ENCODE data around the gene RPL35A. TPM values are rescaled to one million over a fixed set of nuclear protein-coding genes. Genes with fewer than 3 reads are reported as not detected.

Gene RPL35A
- total and polyA plus RNA-seq, 9 of the 15 experiments (the other 6 are each of a cell fraction or from before 2014, with no cell fraction given): 1,475 to 2,942 (median 2,367) TPM

DNA sequence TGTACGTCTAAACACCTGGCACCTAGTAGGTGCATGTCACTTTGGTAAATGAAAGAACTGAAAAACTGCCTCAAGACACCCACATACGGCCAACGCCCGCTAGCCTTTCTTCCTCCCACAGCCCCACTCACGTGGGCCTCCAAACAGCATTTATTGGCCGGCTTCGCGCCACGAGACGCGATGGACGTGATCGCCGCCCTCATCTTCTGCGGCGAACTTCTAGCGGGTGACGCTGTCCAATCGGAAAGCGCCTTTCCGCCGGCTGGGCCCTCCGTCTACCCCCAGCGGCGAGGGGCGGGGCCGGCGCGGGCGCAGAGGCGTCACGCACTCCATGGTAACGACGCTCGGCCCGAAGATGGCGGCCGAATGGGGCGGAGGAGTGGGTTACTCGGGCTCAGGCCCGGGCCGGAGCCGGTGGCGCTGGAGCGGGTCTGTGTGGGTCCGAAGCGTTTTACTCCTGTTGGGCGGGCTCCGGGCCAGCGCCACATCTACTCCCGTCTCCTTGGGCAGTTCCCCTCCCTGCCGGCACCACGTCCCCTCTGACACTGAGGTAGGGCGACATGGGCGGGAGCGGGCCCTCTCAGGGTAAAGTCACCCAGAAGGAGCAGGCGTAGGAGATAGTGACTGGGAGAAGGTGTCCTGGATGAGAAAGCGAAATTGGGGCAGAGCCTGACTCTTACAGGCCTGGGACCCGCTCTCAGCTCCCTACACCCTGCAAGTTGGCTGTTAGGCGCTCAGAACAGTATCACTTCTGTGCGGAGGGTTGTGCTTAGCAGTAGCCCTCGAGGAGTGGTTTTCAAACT is 10.1 kb downstream of the RPL35A start, which contains the start of gene LMLN (continued):
- no peak for TF ChIP-seq KDM2B (CRISPR knock-in tag; IDR thresholded peaks at IDR 0.05)
- TF ChIP-seq KDM5B (IDR thresholded peaks at IDR 0.05; ENCODE audit: insufficient replicate concordance, low read depth, low read length): peak; percentile 91
- TF ChIP-seq FOXO4 (CRISPR knock-in tag; IDR thresholded peaks at IDR 0.05): no peak
- no peak for TF ChIP-seq KLF10 (CRISPR knock-in tag; IDR thresholded peaks at IDR 0.05)
- TF ChIP-seq FOXJ3 (CRISPR knock-in tag; IDR thresholded peaks at IDR 0.05): no peak
- TF ChIP-seq, protein P1, sequence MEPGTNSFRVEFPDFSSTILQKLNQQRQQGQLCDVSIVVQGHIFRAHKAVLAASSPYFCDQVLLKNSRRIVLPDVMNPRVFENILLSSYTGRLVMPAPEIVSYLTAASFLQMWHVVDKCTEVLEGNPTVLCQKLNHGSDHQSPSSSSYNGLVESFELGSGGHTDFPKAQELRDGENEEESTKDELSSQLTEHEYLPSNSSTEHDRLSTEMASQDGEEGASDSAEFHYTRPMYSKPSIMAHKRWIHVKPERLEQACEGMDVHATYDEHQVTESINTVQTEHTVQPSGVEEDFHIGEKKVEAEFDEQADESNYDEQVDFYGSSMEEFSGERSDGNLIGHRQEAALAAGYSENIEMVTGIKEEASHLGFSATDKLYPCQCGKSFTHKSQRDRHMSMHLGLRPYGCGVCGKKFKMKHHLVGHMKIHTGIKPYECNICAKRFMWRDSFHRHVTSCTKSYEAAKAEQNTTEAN (CRISPR knock-in tag; IDR thresholded peaks at IDR 0.05): no peak
- TF ChIP-seq, protein P2, sequence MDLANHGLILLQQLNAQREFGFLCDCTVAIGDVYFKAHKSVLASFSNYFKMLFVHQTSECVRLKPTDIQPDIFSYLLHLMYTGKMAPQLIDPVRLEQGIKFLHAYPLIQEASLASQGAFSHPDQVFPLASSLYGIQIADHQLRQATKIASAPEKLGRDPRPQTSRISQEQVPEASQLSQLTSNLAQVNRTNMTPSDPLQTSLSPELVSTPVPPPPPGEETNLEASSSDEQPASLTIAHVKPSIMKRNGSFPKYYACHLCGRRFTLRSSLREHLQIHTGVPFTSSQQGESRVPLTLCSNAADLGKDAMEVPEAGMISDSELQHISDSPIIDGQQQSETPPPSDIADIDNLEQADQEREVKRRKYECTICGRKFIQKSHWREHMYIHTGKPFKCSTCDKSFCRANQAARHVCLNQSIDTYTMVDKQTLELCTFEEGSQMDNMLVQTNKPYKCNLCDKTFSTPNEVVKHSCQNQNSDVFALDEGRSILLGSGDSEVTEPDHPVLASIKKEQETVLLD (IDR thresholded peaks at IDR 0.05): peak; percentile 57; the same call in 1 of the 2 replicates
- TF ChIP-seq, protein P3, sequence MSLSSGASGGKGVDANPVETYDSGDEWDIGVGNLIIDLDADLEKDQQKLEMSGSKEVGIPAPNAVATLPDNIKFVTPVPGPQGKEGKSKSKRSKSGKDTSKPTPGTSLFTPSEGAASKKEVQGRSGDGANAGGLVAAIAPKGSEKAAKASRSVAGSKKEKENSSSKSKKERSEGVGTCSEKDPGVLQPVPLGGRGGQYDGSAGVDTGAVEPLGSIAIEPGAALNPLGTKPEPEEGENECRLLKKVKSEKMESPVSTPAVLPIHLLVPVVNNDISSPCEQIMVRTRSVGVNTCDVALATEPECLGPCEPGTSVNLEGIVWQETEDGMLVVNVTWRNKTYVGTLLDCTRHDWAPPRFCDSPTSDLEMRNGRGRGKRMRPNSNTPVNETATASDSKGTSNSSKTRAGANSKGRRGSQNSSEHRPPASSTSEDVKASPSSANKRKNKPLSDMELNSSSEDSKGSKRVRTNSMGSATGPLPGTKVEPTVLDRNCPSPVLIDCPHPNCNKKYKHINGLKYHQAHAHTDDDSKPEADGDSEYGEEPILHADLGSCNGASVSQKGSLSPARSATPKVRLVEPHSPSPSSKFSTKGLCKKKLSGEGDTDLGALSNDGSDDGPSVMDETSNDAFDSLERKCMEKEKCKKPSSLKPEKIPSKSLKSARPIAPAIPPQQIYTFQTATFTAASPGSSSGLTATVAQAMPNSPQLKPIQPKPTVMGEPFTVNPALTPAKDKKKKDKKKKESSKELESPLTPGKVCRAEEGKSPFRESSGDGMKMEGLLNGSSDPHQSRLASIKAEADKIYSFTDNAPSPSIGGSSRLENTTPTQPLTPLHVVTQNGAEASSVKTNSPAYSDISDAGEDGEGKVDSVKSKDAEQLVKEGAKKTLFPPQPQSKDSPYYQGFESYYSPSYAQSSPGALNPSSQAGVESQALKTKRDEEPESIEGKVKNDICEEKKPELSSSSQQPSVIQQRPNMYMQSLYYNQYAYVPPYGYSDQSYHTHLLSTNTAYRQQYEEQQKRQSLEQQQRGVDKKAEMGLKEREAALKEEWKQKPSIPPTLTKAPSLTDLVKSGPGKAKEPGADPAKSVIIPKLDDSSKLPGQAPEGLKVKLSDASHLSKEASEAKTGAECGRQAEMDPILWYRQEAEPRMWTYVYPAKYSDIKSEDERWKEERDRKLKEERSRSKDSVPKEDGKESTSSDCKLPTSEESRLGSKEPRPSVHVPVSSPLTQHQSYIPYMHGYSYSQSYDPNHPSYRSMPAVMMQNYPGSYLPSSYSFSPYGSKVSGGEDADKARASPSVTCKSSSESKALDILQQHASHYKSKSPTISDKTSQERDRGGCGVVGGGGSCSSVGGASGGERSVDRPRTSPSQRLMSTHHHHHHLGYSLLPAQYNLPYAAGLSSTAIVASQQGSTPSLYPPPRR (CRISPR knock-in tag; IDR thresholded peaks at IDR 0.05; ENCODE audit: borderline replicate concordance): no peak; the same call in 1 of the 2 replicates
- TF ChIP-seq RCOR1 (IDR thresholded peaks at IDR 0.05; ENCODE audit: borderline replicate concordance in 1 of 2, low read depth in 2 of 2, low read length in 2 of 2): peak in 1 of 2 experiments; percentile 68; a peak in 1 of 4 replicates
- no peak for TF ChIP-seq IRF9 (tag; IDR thresholded peaks at IDR 0.05)
- peak; percentile 83; the same call in 1 of the 2 replicates for TF ChIP-seq NR1H2 (CRISPR knock-in tag; IDR thresholded peaks at IDR 0.05)
- no peak for TF ChIP-seq NELFE (IDR thresholded peaks at IDR 0.05; ENCODE audit: insufficient read depth, insufficient read length)
- TF ChIP-seq CSDE1 (IDR thresholded peaks at IDR 0.05): peak in 1 of 2 experiments; percentile 67; a peak in 2 of 4 replicates
- no peak for TF ChIP-seq ZNF655 (CRISPR knock-in tag; IDR thresholded peaks at IDR 0.05)

Measured in K562 (cell line).